Stimulated activated CD8-positive, alpha-beta memory T cell treated with anti-CD3 and anti-CD28 coated beads, Interleukin-4, amount 100 ng/mL, for 1 hour (primary cell): ENCODE results near the gene SOX5.

Source experiments
- DNase-seq, 2 donors: peaks; one replicate each; pipeline ENCODE4 v3.0.0-alpha.2; 2020; ENCODE audit warnings: low read depth in 2 of 2, low spot score in 1 of 2

Gene SOX5

DNA sequence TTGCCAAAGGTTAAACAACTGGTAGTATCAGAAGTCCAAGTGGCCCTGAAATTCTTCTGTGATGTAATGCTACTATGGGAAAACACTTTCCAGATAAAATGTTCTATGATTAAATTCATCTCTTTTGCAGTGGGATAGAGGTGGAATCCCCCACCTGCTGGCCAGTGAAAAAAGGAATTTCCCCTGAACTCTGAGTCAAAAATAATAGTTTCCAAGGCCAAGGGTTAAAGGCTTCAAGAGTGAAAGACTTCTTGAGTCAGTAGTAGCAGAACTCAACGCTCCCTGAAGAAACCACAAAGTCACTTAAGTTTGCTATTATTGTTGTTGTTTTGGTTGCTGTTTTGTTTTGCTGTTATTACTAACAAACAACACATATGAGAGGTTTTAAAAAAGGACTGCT, 330.8 kb downstream of the SOX5 start:
- no peak for DNase-seq

- DNase-seq: no peak
These were observed 331.7 kb downstream of the SOX5 start for GRCh38 chr12:23617749-23618148.

- DNase-seq: no peak
These were observed 335.2 kb downstream of the SOX5 start for GRCh38 chr12:23614280-23614679.

DNA sequence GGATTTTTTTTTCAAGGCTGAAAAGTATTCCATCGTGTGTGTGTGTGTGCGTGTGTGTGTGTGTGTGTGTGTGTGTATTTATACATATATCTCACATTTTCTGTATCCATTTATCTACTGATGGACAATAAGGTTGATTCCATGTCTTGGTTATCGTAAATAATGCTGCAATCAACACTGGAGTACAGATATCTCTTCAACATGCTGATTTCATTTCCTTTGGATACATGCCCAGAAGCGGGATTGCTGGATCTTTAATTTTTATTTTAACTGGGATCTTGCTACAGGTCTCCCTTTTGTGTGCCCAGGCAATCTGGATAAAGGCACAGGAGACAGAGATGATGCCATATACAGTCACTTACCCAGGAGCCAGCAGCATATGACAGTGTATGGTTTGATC, 338.1 kb downstream of the SOX5 start:
- no peak for DNase-seq

- no peak for DNase-seq
These were observed 348.6 kb downstream of the SOX5 start for GRCh38 chr12:23600919-23601318.

DNA sequence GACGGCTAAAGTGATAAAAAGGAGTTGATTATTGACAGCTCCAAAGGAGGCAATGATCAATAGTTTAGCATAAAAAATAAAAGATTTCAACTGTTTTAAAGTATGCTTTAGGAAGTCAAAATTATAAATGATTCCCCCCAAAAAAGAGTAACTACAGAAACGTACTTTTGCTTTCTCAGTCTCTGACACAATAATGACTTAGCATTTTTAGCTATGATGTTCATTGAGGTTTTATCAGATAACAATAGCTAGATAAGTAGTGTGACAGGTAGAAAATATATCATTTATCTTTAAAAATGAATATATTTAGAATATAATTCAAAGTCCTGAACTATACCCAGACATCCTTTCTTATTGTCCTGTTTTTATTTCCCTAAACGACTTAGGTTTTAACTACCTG, 352.9 kb downstream of the SOX5 start:
- no peak for DNase-seq

GRCh38 chr12:23587833-23588559, 361.5 kb downstream of the SOX5 start:
- no peak for DNase-seq

DNA sequence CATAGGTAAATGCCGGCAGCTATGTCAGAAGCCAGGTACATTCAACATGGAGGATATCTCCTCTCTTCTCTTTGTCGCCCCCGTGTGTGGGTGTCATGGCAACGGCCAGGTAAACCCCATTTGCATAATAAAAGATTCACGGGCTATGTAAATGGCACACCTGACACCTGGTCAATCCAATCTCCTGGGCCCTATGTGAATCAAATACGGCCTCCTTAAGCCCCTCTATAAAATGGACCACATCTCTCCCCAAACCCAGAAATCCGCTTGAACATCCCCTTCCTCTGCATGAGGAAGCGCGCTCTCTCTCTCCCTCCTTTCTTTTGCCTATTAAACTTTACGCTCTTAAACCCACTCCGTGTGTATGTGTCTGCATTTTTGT, 363.7 kb downstream of the SOX5 start:
- DNase-seq: no peak

- no peak for DNase-seq
These were observed 364.2 kb downstream of the SOX5 start for GRCh38 chr12:23585156-23585781.

DNA sequence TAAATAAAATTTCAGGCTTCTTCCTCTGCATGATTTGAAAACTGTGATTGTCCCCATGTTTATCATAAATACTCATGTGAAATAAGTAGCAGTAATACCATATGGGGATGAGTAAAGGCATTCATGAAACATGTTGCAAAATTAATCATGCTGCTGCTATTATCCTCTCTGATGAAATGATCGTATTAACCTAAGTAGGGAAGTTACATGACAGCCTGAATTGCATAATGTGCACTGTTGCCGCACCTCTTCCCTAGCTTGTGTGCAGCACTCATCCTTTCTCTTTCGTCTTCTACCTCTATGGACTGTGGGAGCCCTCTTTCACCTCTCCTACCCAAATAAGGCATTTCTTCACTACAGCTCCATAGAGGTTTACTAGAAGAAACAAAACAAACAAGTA, 367.6 kb downstream of the SOX5 start:
- no peak for DNase-seq

GRCh38 chr12:23579257-23579656, 370.2 kb downstream of the SOX5 start:
- DNase-seq: no peak

GRCh38 chr12:23576372-23576771, 373.1 kb downstream of the SOX5 start:
- DNase-seq: no peak

DNA sequence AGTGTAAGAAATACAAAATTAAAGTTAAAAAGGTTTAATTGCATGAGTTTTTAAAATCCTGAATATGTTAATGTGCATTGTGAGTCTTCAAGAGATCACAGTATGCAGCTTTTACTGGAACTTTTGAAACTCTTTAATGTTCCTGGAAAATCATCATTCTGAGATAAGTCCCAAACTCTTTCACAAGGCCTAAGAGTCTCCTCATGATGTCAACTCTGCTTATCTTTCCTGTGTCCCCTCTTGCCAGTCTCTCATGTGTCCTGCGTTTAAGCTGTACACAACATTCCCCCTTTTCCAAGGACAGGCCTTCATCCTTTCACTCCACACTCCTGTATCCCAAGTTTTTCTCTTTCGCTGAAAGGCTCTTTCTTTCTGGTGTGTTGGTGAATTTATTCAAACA, 380.1 kb downstream of the SOX5 start:
- no peak for DNase-seq

- DNase-seq: no peak
These were observed 383.3 kb downstream of the SOX5 start for GRCh38 chr12:23566133-23566532.

- no peak for DNase-seq
These were observed 384.9 kb downstream of the SOX5 start for GRCh38 chr12:23564451-23565152.

DNA sequence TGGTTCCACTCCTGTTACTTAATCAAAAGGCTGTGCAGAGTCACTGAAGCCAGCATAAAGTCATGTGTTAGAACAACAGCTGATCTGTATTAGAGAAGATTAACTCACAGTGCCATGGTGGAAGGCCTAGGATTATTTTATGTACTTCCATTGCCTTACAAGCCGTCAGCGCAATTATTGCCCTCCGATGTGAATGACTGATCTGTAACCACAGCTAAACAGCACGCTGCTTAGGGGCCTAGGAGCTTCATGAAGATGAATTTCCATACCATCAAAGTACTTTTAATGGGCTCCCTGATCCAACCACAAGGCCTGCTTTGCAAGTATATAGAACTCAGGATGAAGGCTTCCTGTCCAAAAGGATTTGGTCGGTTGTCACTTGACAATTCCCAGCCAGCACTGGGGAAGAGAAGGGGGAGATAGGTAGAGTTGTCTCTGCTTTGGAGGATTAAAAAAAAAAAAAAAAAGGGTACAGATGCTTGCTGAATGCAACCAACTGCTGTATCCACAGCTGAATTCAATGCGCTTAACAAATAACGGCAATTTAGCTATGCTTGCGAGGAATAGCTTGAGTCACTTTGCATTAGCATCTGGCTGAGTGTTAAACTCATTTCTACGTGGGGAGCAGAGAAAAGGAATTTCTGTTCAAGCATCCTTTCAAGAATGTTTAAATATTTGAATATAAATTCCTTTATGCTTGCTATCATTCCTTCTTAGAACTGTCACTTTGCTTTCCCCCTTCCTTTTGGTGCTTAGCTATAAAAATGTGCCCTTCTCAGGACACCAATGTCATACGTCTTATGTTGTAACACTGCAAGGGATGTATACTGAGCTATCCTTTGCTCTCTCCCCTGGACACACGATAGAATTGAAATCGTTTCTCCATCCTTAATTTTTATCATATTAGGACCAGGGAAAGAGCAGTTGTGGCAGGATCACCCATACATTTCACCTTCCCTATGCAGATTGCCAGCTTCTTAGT, 387.8 kb downstream of the SOX5 start:
- DNase-seq: no peak

GRCh38 chr12:23560611-23561010, 388.9 kb downstream of the SOX5 start:
- DNase-seq: no peak

GRCh38 chr12:23559268-23559753, 390.2 kb downstream of the SOX5 start:
- no peak for DNase-seq

DNA sequence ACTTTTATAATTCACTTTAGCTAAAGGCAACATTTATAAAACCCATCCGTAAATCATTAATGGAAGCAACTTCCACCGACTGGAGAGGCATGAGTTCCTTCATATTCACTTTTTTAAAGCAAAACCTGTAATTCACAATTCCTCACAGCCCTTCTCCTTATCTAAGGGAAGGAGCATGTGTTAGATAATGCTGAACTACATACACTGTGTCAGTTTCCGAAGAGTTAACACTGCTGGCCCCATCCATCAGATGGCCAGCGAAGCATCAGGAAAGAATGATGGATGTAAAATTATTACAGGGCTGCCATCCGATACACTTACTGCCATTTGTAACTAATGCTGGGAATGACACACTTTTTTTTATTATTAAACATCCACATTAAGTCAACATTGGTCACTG, 392.8 kb downstream of the SOX5 start:
- no peak for DNase-seq

GRCh38 chr12:23555825-23556207, 393.7 kb downstream of the SOX5 start:
- no peak for DNase-seq

- DNase-seq: no peak
These were observed 394.2 kb downstream of the SOX5 start for GRCh38 chr12:23555180-23555824.
